Astrocyte (in vitro differentiated cells and primary cell): ENCODE measurements around the gene EML5. TPM values are rescaled to one million over a fixed set of nuclear protein-coding genes. Genes with fewer than 3 reads are reported as not detected.

Experiments used
- DNase-seq: peaks from one replicate; pipeline ENCODE4 v3.0.0-alpha.2; 2010; ENCODE audit warnings: low read depth
- FAIRE-seq: peaks from 2 replicates; lab custom pipeline; 2011; peaks lifted over from hg19 to GRCh38; lab: Jason Lieb, UNC
- H2AFZ ChIP-seq: 2 replicates; pipeline ENCODE4 v1.6.0; 2012; ENCODE audit warnings: low read depth, low read length, inconsistent platforms
- H3K27ac ChIP-seq: 2 replicates; pipeline ENCODE4 v1.5.1; 2011; ENCODE audit warnings: low read depth, low read length, inconsistent platforms
- H3K27me3 ChIP-seq: 2 replicates; pipeline ENCODE4 v1.6.0; 2011; ENCODE audit warnings: low read length, inconsistent platforms; ENCODE audit not compliant: insufficient read depth
- H3K36me3 ChIP-seq: 2 replicates; pipeline ENCODE4 v1.5.1; 2011; ENCODE audit warnings: low read length, inconsistent platforms; ENCODE audit not compliant: insufficient read depth
- H3K4me1 ChIP-seq: 2 replicates; pipeline ENCODE4 v1.5.1; 2011; ENCODE audit warnings: low read length, inconsistent platforms; ENCODE audit not compliant: insufficient read depth
- H3K4me2 ChIP-seq: 2 replicates; pipeline ENCODE4 v1.6.0; 2012; ENCODE audit warnings: low read length, inconsistent platforms
- H3K4me3 ChIP-seq: 2 replicates; pipeline ENCODE4 v1.5.1; 2011; ENCODE audit warnings: low read depth, mild to moderate bottlenecking, low read length, inconsistent platforms; ENCODE audit not compliant: insufficient read depth
- H3K79me2 ChIP-seq: 2 replicates; pipeline ENCODE4 v1.6.0; 2012; ENCODE audit warnings: mild to moderate bottlenecking, low read length, inconsistent platforms; ENCODE audit not compliant: insufficient read depth
- H3K9ac ChIP-seq: 2 replicates; pipeline ENCODE4 v1.6.0; 2012; ENCODE audit warnings: mild to moderate bottlenecking, low read length, inconsistent platforms
- H3K9me3 ChIP-seq: 2 replicates; pipeline ENCODE4 v1.5.1; 2012; ENCODE audit warnings: low read depth, mild to moderate bottlenecking, low read length, inconsistent platforms; ENCODE audit not compliant: insufficient read depth
- H4K20me1 ChIP-seq: 2 replicates; pipeline ENCODE4 v1.6.0; 2012; ENCODE audit warnings: low read length, inconsistent platforms; ENCODE audit not compliant: insufficient read depth
- H3K27ac Mint-ChIP-seq: one replicate; pipeline ENCODE4 v1.8.0; 2021; ENCODE audit warnings: mild to moderate bottlenecking, mixed read lengths; ENCODE audit not compliant: unreplicated experiment
- H3K27me3 Mint-ChIP-seq: one replicate; pipeline ENCODE4 v1.8.0; 2021; ENCODE audit warnings: low read depth, mixed read lengths; ENCODE audit not compliant: unreplicated experiment
- H3K36me3 Mint-ChIP-seq: one replicate; pipeline ENCODE4 v1.8.0; 2021; ENCODE audit warnings: low read depth, mixed read lengths; ENCODE audit not compliant: unreplicated experiment
- H3K4me1 Mint-ChIP-seq: one replicate; pipeline ENCODE4 v1.8.0; 2021; ENCODE audit warnings: low read depth, mixed read lengths; ENCODE audit not compliant: unreplicated experiment
- H3K4me3 Mint-ChIP-seq: one replicate; pipeline ENCODE4 v1.8.0; 2021; ENCODE audit warnings: mild to moderate bottlenecking, moderate library complexity, mixed read lengths; ENCODE audit not compliant: unreplicated experiment
- H3K9me3 Mint-ChIP-seq: one replicate; pipeline ENCODE4 v1.8.0; 2021; ENCODE audit warnings: mild to moderate bottlenecking, mixed read lengths; ENCODE audit not compliant: unreplicated experiment
- CTCF ChIP-seq: IDR thresholded peaks from 2 replicates; pipeline ENCODE4 v1.5.1; 2011; ENCODE audit warnings: low read depth, mild to moderate bottlenecking, inconsistent platforms, low read length, moderate library complexity; ENCODE audit not compliant: insufficient read depth
- EZH2 ChIP-seq: IDR thresholded peaks from 2 replicates; pipeline ENCODE4 v1.6.1; 2012; ENCODE audit warnings: mild to moderate bottlenecking, low read length, inconsistent platforms; ENCODE audit not compliant: insufficient read depth
- total RNA-seq: library from RNA; stranded (reverse); gene quantifications from 2 replicates; pipeline ENCODE4 v1.2.1, GENCODE V29; 2021

EML5 gene
- total RNA-seq, 1 donor from 2014 or later = 0.05 TPM

GRCh38 chr14:88818018-88818417, 25.3 kb upstream of the EML5 start:
- Histone ChIP-seq H2AFZ (no peak overlapping the region), H3K27me3 (no peaks in the 10 kb centered on the region), H3K4me1 (no peaks in the 10 kb centered on the region), H3K9me3 (no peaks in the 10 kb centered on the region), H3K36me3 (no peaks in the 10 kb centered on the region), H3K4me3 (no peak overlapping the region), H4K20me1 (no peaks in the 10 kb centered on the region), H3K9ac (no peak overlapping the region), H3K27ac (no peak overlapping the region), H3K4me2 (no peak overlapping the region), H3K79me2 (no peaks in the 10 kb centered on the region)
- Mint-ChIP-seq H3K27ac (no peak overlapping the region), H3K4me3 (no peak overlapping the region), H3K36me3 (no peaks in the 10 kb centered on the region), H3K27me3 (peaks cover 12% of the 10 kb centered on the region), H3K9me3 (no peaks in the 10 kb centered on the region), H3K4me1 (no peaks in the 10 kb centered on the region)
- DNase-seq = no peak
- FAIRE-seq = no peak
- TF ChIP-seq CTCF = no peak
- no peak for TF ChIP-seq EZH2

DNA sequence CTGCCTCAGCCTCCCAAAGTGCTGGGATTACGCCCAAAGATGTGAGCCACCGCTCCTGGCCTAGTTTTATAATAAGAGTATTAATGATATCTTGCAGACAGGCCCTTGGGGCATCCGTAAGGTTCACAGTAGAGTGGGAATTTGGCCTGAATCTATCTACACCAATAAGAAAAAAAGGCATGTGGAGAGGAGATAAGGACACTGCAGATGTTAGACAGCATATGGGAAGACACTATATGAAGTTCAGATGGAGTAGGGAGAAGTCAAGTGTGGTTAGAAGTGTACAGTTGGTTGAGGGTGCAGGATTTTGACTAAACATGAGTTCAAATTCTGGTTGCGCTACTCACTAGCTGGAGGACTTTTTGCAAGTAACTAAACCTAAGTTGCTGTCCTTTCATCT, 23.2 kb upstream of the EML5 start:
- Histone ChIP-seq H3K9ac (no peak overlapping the region), H3K27ac (no peak overlapping the region), H3K27me3 (no peaks in the 10 kb centered on the region), H3K4me1 (no peaks in the 10 kb centered on the region), H3K36me3 (no peaks in the 10 kb centered on the region), H3K9me3 (no peaks in the 10 kb centered on the region), H3K4me3 (no peak overlapping the region), H3K4me2 (no peak overlapping the region), H4K20me1 (no peaks in the 10 kb centered on the region), H2AFZ (no peak overlapping the region), H3K79me2 (no peaks in the 10 kb centered on the region)
- DNase-seq (no peak), FAIRE-seq (no peak)
- Mint-ChIP-seq H3K27me3 (peaks cover 17% of the 10 kb centered on the region), H3K27ac (no peak overlapping the region), H3K36me3 (no peaks in the 10 kb centered on the region), H3K9me3 (no peaks in the 10 kb centered on the region), H3K4me3 (no peak overlapping the region), H3K4me1 (no peaks in the 10 kb centered on the region)
- TF ChIP-seq CTCF (no peak), EZH2 (no peak)

DNA sequence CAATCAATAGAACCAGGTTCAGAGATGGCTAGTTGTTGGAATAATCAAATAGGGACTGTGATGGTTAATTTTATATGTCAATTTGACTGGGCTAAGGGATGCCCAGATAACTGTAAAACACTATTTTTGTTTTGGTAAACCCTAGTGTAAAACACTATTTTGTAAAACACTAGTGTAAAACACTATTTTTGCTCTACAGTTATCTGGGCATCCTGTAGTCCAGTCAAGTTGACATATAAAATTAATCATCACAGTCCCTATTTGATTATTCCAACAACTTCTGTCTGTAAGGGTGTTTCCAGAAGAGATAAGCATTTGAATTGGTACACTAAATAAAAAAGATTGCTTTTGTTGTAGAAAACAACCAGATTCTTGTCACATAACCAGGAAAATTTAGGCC, 15.6 kb upstream of the EML5 start:
- Histone ChIP-seq H2AFZ (no peak overlapping the region), H3K9me3 (no peaks in the 10 kb centered on the region), H3K4me3 (no peak overlapping the region), H3K27me3 (no peaks in the 10 kb centered on the region), H3K27ac (no peak overlapping the region), H3K4me1 (no peaks in the 10 kb centered on the region), H3K79me2 (no peaks in the 10 kb centered on the region), H3K36me3 (no peaks in the 10 kb centered on the region), H3K4me2 (no peak overlapping the region), H4K20me1 (no peaks in the 10 kb centered on the region), H3K9ac (no peak overlapping the region)
- Mint-ChIP-seq H3K4me1 (no peaks in the 10 kb centered on the region), H3K27ac (no peak overlapping the region), H3K9me3 (peaks cover 13% of the 10 kb centered on the region), H3K4me3 (no peak overlapping the region), H3K27me3 (peaks cover 5% of the 10 kb centered on the region), H3K36me3 (no peaks in the 10 kb centered on the region)
- DNase-seq = no peak
- no peak for FAIRE-seq
- TF ChIP-seq EZH2 (no peak), CTCF (no peak)
